T-helper 1 cell (primary cell): Measurements from ENCODE around the gene TBC1D2.

Experiments used
- DNase-seq, 5 donors: peaks; one replicate each; pipeline ENCODE4 v3.0.0-alpha.2; 2012 to 2020

The TBC1D2 gene

GRCh38 chr9:98236901-98237487, 18.5 kb downstream of the TBC1D2 start:
- no peak for DNase-seq

GRCh38 chr9:98235126-98235525, 20.3 kb downstream of the TBC1D2 start:
- no peak for DNase-seq

GRCh38 chr9:98234245-98234825, 21.1 kb downstream of the TBC1D2 start:
- DNase-seq, result no peak

- DNase-seq, result no peak
Measured at GRCh38 chr9:98232926-98233325, 22.5 kb downstream of the TBC1D2 start.

- DNase-seq, result no peak
Measured at GRCh38 chr9:98231770-98232478, 23.5 kb downstream of the TBC1D2 start.

- DNase-seq, result no peak
Measured at GRCh38 chr9:98230789-98231188, 24.7 kb downstream of the TBC1D2 start.

- DNase-seq, result no peak
Measured at GRCh38 chr9:98230304-98230703, 25.1 kb downstream of the TBC1D2 start.

GRCh38 chr9:98229620-98230019, 25.8 kb downstream of the TBC1D2 start:
- DNase-seq, result no peak

- DNase-seq, result no peak
Measured at GRCh38 chr9:98229090-98229395, 26.4 kb downstream of the TBC1D2 start.

GRCh38 chr9:98228392-98229089, 26.9 kb downstream of the TBC1D2 start:
- no peak for DNase-seq

- no peak for DNase-seq
Measured at GRCh38 chr9:98227883-98228282, 27.6 kb downstream of the TBC1D2 start.

- DNase-seq, result no peak
Measured at GRCh38 chr9:98226957-98227356, 28.5 kb downstream of the TBC1D2 start.

GRCh38 chr9:98226516-98226915, 28.9 kb downstream of the TBC1D2 start:
- no peak for DNase-seq

GRCh38 chr9:98225015-98225442, 30.4 kb downstream of the TBC1D2 start:
- DNase-seq, result no peak

- DNase-seq, result no peak
Measured at GRCh38 chr9:98222885-98223691, 32.4 kb downstream of the TBC1D2 start.

- DNase-seq, result no peak
Measured at GRCh38 chr9:98220911-98221310, 34.5 kb downstream of the TBC1D2 start.

- DNase-seq, result no peak
Measured at GRCh38 chr9:98219794-98220370, 35.6 kb downstream of the TBC1D2 start.

- no peak for DNase-seq
Measured at GRCh38 chr9:98219364-98219716, 36.1 kb downstream of the TBC1D2 start.

GRCh38 chr9:98218562-98219363, 36.7 kb downstream of the TBC1D2 start:
- DNase-seq, result no peak

- no peak for DNase-seq
Measured at GRCh38 chr9:98217255-98217654, 38.2 kb downstream of the TBC1D2 start.

GRCh38 chr9:98216391-98216790, 39.1 kb downstream of the TBC1D2 start:
- no peak for DNase-seq

- no peak for DNase-seq
Measured at GRCh38 chr9:98215821-98216220, 39.6 kb downstream of the TBC1D2 start.
